Measurements from ENCODE around the gene REEP6.

REEP6 gene

GRCh38 chr19:1521636-1522035 lies 30.7 kb downstream of the REEP6 start:
- Histone ChIP-seq H3K4me1 (ENCODE audit: control insufficient read depth, insufficient read depth, low read length, unreplicated experiment) (no peaks in the 10 kb centered on the region), H3K36me3 (ENCODE audit: insufficient read depth, low read length) (no peaks in the 10 kb centered on the region), H2AFZ (ENCODE audit: low read length, unreplicated experiment) (no peak overlapping the region), H3K27me3 (ENCODE audit: insufficient read depth, low read length) (peaks cover 17% of the 10 kb centered on the region), H3K79me2 (ENCODE audit: control insufficient read depth, insufficient read depth, low read length, unreplicated experiment) (no peaks in the 10 kb centered on the region), H3K27ac (ENCODE audit: low read depth, low read length) (no peak overlapping the region), H3K4me3 (ENCODE audit: low read depth, low read length) (no peak overlapping the region)

GRCh38 chr19:1522061-1522460 lies 31.1 kb downstream of the REEP6 start:
- Histone ChIP-seq H3K36me3 (ENCODE audit: insufficient read depth, low read length) (no peaks in the 10 kb centered on the region), H3K27ac (ENCODE audit: low read depth, low read length) (no peak overlapping the region), H3K27me3 (ENCODE audit: insufficient read depth, low read length) (peaks cover 17% of the 10 kb centered on the region), H3K4me3 (ENCODE audit: low read depth, low read length) (no peak overlapping the region), H3K79me2 (ENCODE audit: control insufficient read depth, insufficient read depth, low read length, unreplicated experiment) (no peaks in the 10 kb centered on the region), H3K4me1 (ENCODE audit: control insufficient read depth, insufficient read depth, low read length, unreplicated experiment) (no peaks in the 10 kb centered on the region), H2AFZ (ENCODE audit: low read length, unreplicated experiment) (no peak overlapping the region)

- Histone ChIP-seq H3K79me2 (ENCODE audit: control insufficient read depth, insufficient read depth, low read length, unreplicated experiment) (no peaks in the 10 kb centered on the region), H3K27ac (ENCODE audit: low read depth, low read length) (no peak overlapping the region), H3K36me3 (ENCODE audit: insufficient read depth, low read length) (no peaks in the 10 kb centered on the region), H2AFZ (ENCODE audit: low read length, unreplicated experiment) (no peak overlapping the region), H3K4me1 (ENCODE audit: control insufficient read depth, insufficient read depth, low read length, unreplicated experiment) (no peaks in the 10 kb centered on the region), H3K27me3 (ENCODE audit: insufficient read depth, low read length) (peaks cover 17% of the 10 kb centered on the region), H3K4me3 (ENCODE audit: low read depth, low read length) (no peak overlapping the region)
Measured at GRCh38 chr19:1522838-1523237, 31.9 kb downstream of the REEP6 start.

GRCh38 chr19:1523412-1524286 lies 32.7 kb downstream of the REEP6 start, which contains the start of gene PLK5:
Gene PLK5 (plus strand): TSS chr19:1524077. CDS start chr19:1526997, 2,920 bp downstream.
- Histone ChIP-seq H3K4me3 (ENCODE audit: low read depth, low read length) (no peak within 1 kb of the TSS), H3K27me3 (ENCODE audit: insufficient read depth, low read length) (peaks cover 17% of the 10 kb centered on the region), H3K4me1 (ENCODE audit: control insufficient read depth, insufficient read depth, low read length, unreplicated experiment) (no peaks in the 10 kb centered on the region), H3K79me2 (ENCODE audit: control insufficient read depth, insufficient read depth, low read length, unreplicated experiment) (no peaks in the 10 kb centered on the region), H3K27ac (ENCODE audit: low read depth, low read length) (no peak within 1 kb of the TSS), H3K36me3 (ENCODE audit: insufficient read depth, low read length) (no peaks in the 10 kb centered on the region), H2AFZ (ENCODE audit: low read length, unreplicated experiment) (no peak within 1 kb of the TSS)

- Histone ChIP-seq H3K4me1 (ENCODE audit: control insufficient read depth, insufficient read depth, low read length, unreplicated experiment) (no peaks in the 10 kb centered on the region), H2AFZ (ENCODE audit: low read length, unreplicated experiment) (no peak overlapping the region), H3K27ac (ENCODE audit: low read depth, low read length) (no peak overlapping the region), H3K4me3 (ENCODE audit: low read depth, low read length) (no peak overlapping the region), H3K79me2 (ENCODE audit: control insufficient read depth, insufficient read depth, low read length, unreplicated experiment) (no peaks in the 10 kb centered on the region), H3K27me3 (ENCODE audit: insufficient read depth, low read length) (peaks cover 17% of the 10 kb centered on the region), H3K36me3 (ENCODE audit: insufficient read depth, low read length) (no peaks in the 10 kb centered on the region)
Measured at GRCh38 chr19:1524287-1524971, 33.4 kb downstream of the REEP6 start.

GRCh38 chr19:1524972-1525325 lies 34.0 kb downstream of the REEP6 start:
- peaks cover 17% of the 10 kb centered on the region for H3K27me3 ChIP-seq (ENCODE audit: insufficient read depth, low read length)
- no peak overlapping the region for H3K4me3 ChIP-seq (ENCODE audit: low read depth, low read length)
- no peaks in the 10 kb centered on the region for H3K79me2 ChIP-seq (ENCODE audit: control insufficient read depth, insufficient read depth, low read length, unreplicated experiment)
- no peaks in the 10 kb centered on the region for H3K36me3 ChIP-seq (ENCODE audit: insufficient read depth, low read length)
- no peak overlapping the region for H3K27ac ChIP-seq (ENCODE audit: low read depth, low read length)
- no peaks in the 10 kb centered on the region for H3K4me1 ChIP-seq (ENCODE audit: control insufficient read depth, insufficient read depth, low read length, unreplicated experiment)
- no peak overlapping the region for H2AFZ ChIP-seq (ENCODE audit: low read length, unreplicated experiment)

GRCh38 chr19:1525343-1525742 lies 34.4 kb downstream of the REEP6 start:
- Histone ChIP-seq H3K4me1 (ENCODE audit: control insufficient read depth, insufficient read depth, low read length, unreplicated experiment) (no peaks in the 10 kb centered on the region), H3K27me3 (ENCODE audit: insufficient read depth, low read length) (peaks cover 17% of the 10 kb centered on the region), H3K27ac (ENCODE audit: low read depth, low read length) (no peak overlapping the region), H3K79me2 (ENCODE audit: control insufficient read depth, insufficient read depth, low read length, unreplicated experiment) (no peaks in the 10 kb centered on the region), H2AFZ (ENCODE audit: low read length, unreplicated experiment) (no peak overlapping the region), H3K4me3 (ENCODE audit: low read depth, low read length) (no peak overlapping the region), H3K36me3 (ENCODE audit: insufficient read depth, low read length) (no peaks in the 10 kb centered on the region)

- Histone ChIP-seq H3K4me3 (ENCODE audit: low read depth, low read length) (no peak overlapping the region), H3K4me1 (ENCODE audit: control insufficient read depth, insufficient read depth, low read length, unreplicated experiment) (no peaks in the 10 kb centered on the region), H3K79me2 (ENCODE audit: control insufficient read depth, insufficient read depth, low read length, unreplicated experiment) (no peaks in the 10 kb centered on the region), H3K27ac (ENCODE audit: low read depth, low read length) (no peak overlapping the region), H3K27me3 (ENCODE audit: insufficient read depth, low read length) (peaks cover 17% of the 10 kb centered on the region), H2AFZ (ENCODE audit: low read length, unreplicated experiment) (no peak overlapping the region), H3K36me3 (ENCODE audit: insufficient read depth, low read length) (no peaks in the 10 kb centered on the region)
Measured at GRCh38 chr19:1526066-1526778, 35.2 kb downstream of the REEP6 start.

- Histone ChIP-seq H3K27me3 (ENCODE audit: insufficient read depth, low read length) (peaks cover 17% of the 10 kb centered on the region), H3K79me2 (ENCODE audit: control insufficient read depth, insufficient read depth, low read length, unreplicated experiment) (no peaks in the 10 kb centered on the region), H3K4me3 (ENCODE audit: low read depth, low read length) (no peak overlapping the region), H2AFZ (ENCODE audit: low read length, unreplicated experiment) (no peak overlapping the region), H3K4me1 (ENCODE audit: control insufficient read depth, insufficient read depth, low read length, unreplicated experiment) (no peaks in the 10 kb centered on the region), H3K27ac (ENCODE audit: low read depth, low read length) (no peak overlapping the region), H3K36me3 (ENCODE audit: insufficient read depth, low read length) (no peaks in the 10 kb centered on the region)
Measured at GRCh38 chr19:1526979-1527649, 36.1 kb downstream of the REEP6 start.

- Histone ChIP-seq H3K4me1 (ENCODE audit: control insufficient read depth, insufficient read depth, low read length, unreplicated experiment) (no peaks in the 10 kb centered on the region), H3K4me3 (ENCODE audit: low read depth, low read length) (no peak overlapping the region), H3K79me2 (ENCODE audit: control insufficient read depth, insufficient read depth, low read length, unreplicated experiment) (no peaks in the 10 kb centered on the region), H3K27ac (ENCODE audit: low read depth, low read length) (no peak overlapping the region), H3K36me3 (ENCODE audit: insufficient read depth, low read length) (no peaks in the 10 kb centered on the region), H2AFZ (ENCODE audit: low read length, unreplicated experiment) (no peak overlapping the region), H3K27me3 (ENCODE audit: insufficient read depth, low read length) (peaks cover 17% of the 10 kb centered on the region)
Measured at GRCh38 chr19:1527650-1528309, 36.8 kb downstream of the REEP6 start.

Measured in ACC112 (cell line).